A549 (cell line): ENCODE results near the gene THSD7A. TPM values are rescaled to one million over a fixed set of nuclear protein-coding genes. Genes with fewer than 3 reads are reported as not detected.

ENCODE experiments used
- ATAC-seq, 2 experiments: fragments of 200-7000 bp in 1 of 2; fragments of >200 bp in 1 of 2; cut with Nextera tagmentation in 1 of 2; cut with Tn5 transposase in 1 of 2; 3 replicates each; pipeline versions ENCODE4 v1.8.0 to v1.9.1; 2018 to 2020; ENCODE audit warnings: mild to moderate bottlenecking in 1 of 2, moderate library complexity in 1 of 2
- CTCF ChIA-PET: fragments of 300-600 bp; sonication (Branson Sonifier 250); formaldehyde crosslinking; extraction: SDS; loops from one replicate; lab custom pipeline; 2021; ENCODE audit warnings: antibody characterized with exemption, inconsistent platforms; lab: Yijun Ruan, JAX
- POLR2A ChIA-PET: fragments of 350-600 bp; formaldehyde crosslinking; extraction: SDS; loops from one replicate; lab custom pipeline; 2021; ENCODE audit warnings: antibody characterized with exemption, inconsistent platforms; lab: Yijun Ruan, JAX
- DNase-seq, 2 experiments: peaks; one replicate each; pipeline versions ENCODE4 v3.0.0 to v3.0.0-alpha.2; 2011 to 2016; ENCODE audit warnings: low read depth in 1 of 2, low spot score in 1 of 2
- FAIRE-seq: peaks from 2 replicates; lab custom pipeline; 2011; peaks lifted over from hg19 to GRCh38; lab: Jason Lieb, UNC
- H3K27ac ChIP-seq, 2 experiments: fragments of >200 bp; sonication (Bioruptor Twin); formaldehyde crosslinking; 3 replicates each; pipeline ENCODE4 v1.5.1; 2016 to 2017
- H3K4me1 ChIP-seq: fragments of >200 bp; sonication (Bioruptor Twin); formaldehyde crosslinking; 3 replicates; pipeline ENCODE4 v1.6.1; 2016
- H3K4me2 ChIP-seq: fragments of >200 bp; sonication (Bioruptor Twin); formaldehyde crosslinking; 3 replicates; pipeline ENCODE4 v1.6.1; 2016
- H3K4me3 ChIP-seq: fragments of >200 bp; sonication (Bioruptor Twin); formaldehyde crosslinking; 3 replicates; pipeline ENCODE4 v1.5.1; 2016
- H3K9me3 ChIP-seq: fragments of >200 bp; sonication (Bioruptor Twin); formaldehyde crosslinking; 3 replicates; pipeline ENCODE4 v1.6.1; 2016
- ATOH8 ChIP-seq: fragments of 250-450 bp; sonication (Bioruptor Pico); IDR thresholded peaks from 2 replicates; pipeline ENCODE4 v1.5.0; 2020; ENCODE audit warnings: low read depth, mild to moderate bottlenecking, moderate library complexity
- BHLHE40 ChIP-seq: IDR thresholded peaks from 2 replicates; pipeline ENCODE4 v1.6.1; 2012; ENCODE audit warnings: low read depth, low read length, inconsistent platforms
- CBX2 ChIP-seq: fragments of 200-600 bp; sonication (generic); IDR thresholded peaks from 2 replicates; pipeline ENCODE4 v1.6.1; 2016; ENCODE audit warnings: low read depth, mild to moderate bottlenecking, borderline replicate concordance
- CBX8 ChIP-seq: fragments of 200-600 bp; sonication (generic); IDR thresholded peaks from 2 replicates; pipeline ENCODE4 v1.6.1; 2016
- CEBPB ChIP-seq, 2 experiments: fragments of >200 bp in 1 of 2; sonication (Bioruptor Twin) in 1 of 2; formaldehyde crosslinking in 1 of 2; IDR thresholded peaks; 2 replicates each; pipeline ENCODE4 v1.6.1; 2012 to 2016
- CTCF ChIP-seq: fragments of >200 bp; sonication (Bioruptor Twin); formaldehyde crosslinking; IDR thresholded peaks from 3 replicates; pipeline ENCODE4 v1.5.1; 2016
- EHF ChIP-seq: fragments of 250-450 bp; sonication (Bioruptor Pico); IDR thresholded peaks from 2 replicates; pipeline ENCODE4 v1.5.0; 2020; ENCODE audit warnings: mild to moderate bottlenecking
- EHMT2 ChIP-seq: fragments of 200-600 bp; sonication (generic); IDR thresholded peaks from 2 replicates; pipeline ENCODE4 v1.6.1; 2016; ENCODE audit warnings: antibody characterized with exemption, low read depth, mild to moderate bottlenecking, moderate library complexity
- ELK1 ChIP-seq: fragments of 150-350 bp; IDR thresholded peaks from 2 replicates; pipeline ENCODE4 v1.6.1; 2014; ENCODE audit warnings: low read depth, mild to moderate bottlenecking, low read length
- GATA3 ChIP-seq: IDR thresholded peaks from 2 replicates; pipeline ENCODE4 v1.6.1; 2012; ENCODE audit warnings: borderline replicate concordance
- HOXB13 ChIP-seq: fragments of 250-450 bp; sonication (Bioruptor Pico); IDR thresholded peaks from 2 replicates; pipeline ENCODE4 v1.5.0; 2020; ENCODE audit warnings: low read depth, mild to moderate bottlenecking, moderate library complexity
- HOXB5 ChIP-seq: fragments of 250-450 bp; sonication (Bioruptor Pico); IDR thresholded peaks from 2 replicates; pipeline ENCODE4 v1.5.0; 2020; ENCODE audit warnings: mild to moderate bottlenecking, moderate library complexity
- JUN ChIP-seq, 2 experiments: fragments of >200 bp; sonication (Bioruptor Twin); formaldehyde crosslinking; IDR thresholded peaks; 2 replicates in 1 of 2; 3 replicates in 1 of 2; pipeline ENCODE4 v1.6.1; 2016 to 2017
- MAFK ChIP-seq: fragments of 450-650 bp; IDR thresholded peaks from 2 replicates; pipeline ENCODE4 v1.6.1; 2014; ENCODE audit not compliant: partially characterized antibody
- MAX ChIP-seq: IDR thresholded peaks from 2 replicates; pipeline ENCODE4 v1.6.1; 2012
- NFE2L2 ChIP-seq: fragments of 150-350 bp; conservative IDR thresholded peaks from 2 replicates; pipeline ENCODE4 v1.6.1; 2014; ENCODE audit warnings: low read length
- NPAS2 ChIP-seq: fragments of 250-450 bp; sonication (Bioruptor Pico); IDR thresholded peaks from 2 replicates; pipeline ENCODE4 v1.8.0; 2022; ENCODE audit warnings: mild to moderate bottlenecking, moderate library complexity, borderline replicate concordance
- PBX3 ChIP-seq: IDR thresholded peaks from 2 replicates; pipeline ENCODE4 v1.6.1; 2012
- PHF8 ChIP-seq: fragments of 200-600 bp; sonication (generic); IDR thresholded peaks from 2 replicates; pipeline ENCODE4 v1.6.1; 2016; ENCODE audit warnings: low read depth, mild to moderate bottlenecking, antibody characterized with exemption, moderate library complexity, borderline replicate concordance
- POLR2AphosphoS2 ChIP-seq: conservative IDR thresholded peaks from 2 replicates; pipeline ENCODE4 v1.6.1; 2012; ENCODE audit warnings: low read length, improper control_type of control experiment, inconsistent platforms
- RAD21 ChIP-seq, 2 experiments: fragments of >200 bp in 1 of 2; sonication (Bioruptor Twin) in 1 of 2; formaldehyde crosslinking in 1 of 2; IDR thresholded peaks in 1 of 2; conservative IDR thresholded peaks in 1 of 2; 2 replicates in 1 of 2; 3 replicates in 1 of 2; pipeline ENCODE4 v1.6.1; 2012 to 2018; ENCODE audit warnings: inconsistent platforms in 1 of 2
- RARB ChIP-seq: fragments of 250-450 bp; sonication (Bioruptor Pico); IDR thresholded peaks from 2 replicates; pipeline ENCODE4 v1.8.0; 2021; ENCODE audit warnings: mild to moderate bottlenecking, moderate library complexity
- REST ChIP-seq: fragments of 200-600 bp; sonication (generic); IDR thresholded peaks from 2 replicates; pipeline ENCODE4 v1.6.1; 2016; ENCODE audit warnings: antibody characterized with exemption, mild to moderate bottlenecking, moderate library complexity
- SREBF2 ChIP-seq: fragments of 450-650 bp; IDR thresholded peaks from 2 replicates; pipeline ENCODE4 v1.6.1; 2014; ENCODE audit warnings: mild to moderate bottlenecking, moderate library complexity
- ZC3H11A ChIP-seq: fragments of 450-650 bp; IDR thresholded peaks from 2 replicates; pipeline ENCODE4 v1.6.1; 2014; ENCODE audit warnings: antibody characterized with exemption, mild to moderate bottlenecking
- ZSCAN20 ChIP-seq: fragments of 250-450 bp; sonication (Bioruptor Pico); IDR thresholded peaks from 2 replicates; pipeline ENCODE4 v1.8.0; 2022; ENCODE audit warnings: mild to moderate bottlenecking, moderate library complexity
- WGBS: methylation state at CpG from one replicate; pipeline ENCODE4 v1.1.6; 2017; ENCODE audit errors: missing lambda C conversion rate; 5-methylcytosine and 5-hydroxymethylcytosine counted together
- polyA plus RNA-seq, 4 experiments: library from polyadenylated mRNA; depleted of rRNA in 3 of 4; stranded (reverse); fragments of >200 nt; fragmentation: RNase III in 1 of 4; extraction: RNeasy Plus Mini Kit Qiagen cat#74134 plus additional on column Dnase treatment in 1 of 4; gene quantifications; 2 replicates in 3 of 4; 3 replicates in 1 of 4; pipeline ENCODE4 v1.2.3, GENCODE V29; 2011 to 2017

THSD7A gene
- polyA plus RNA-seq, 2 of the 4 experiments (the other 2 are of a cell fraction) = 5.7 to 11.8 TPM

- Histone ChIP-seq H3K9me3 (no peaks in the 10 kb centered on the region), H3K4me3 (no peak overlapping the region), H3K4me2 (no peak overlapping the region), H3K27ac (no peak overlapping the region), H3K4me1 (no peaks in the 10 kb centered on the region)
- DNase-seq = no peak
- FAIRE-seq = no peak
- CTCF ChIA-PET = no interaction called here
- TF ChIP-seq BHLHE40 = no peak
- no peak for TF ChIP-seq GATA3
- TF ChIP-seq NFE2L2 = no peak
- no peak for TF ChIP-seq RARB (CRISPR knock-in tag)
- no peak for TF ChIP-seq CEBPB (IDR thresholded peaks at IDR 0.05)
- no peak for TF ChIP-seq ATOH8
- TF ChIP-seq MAFK = no peak
- TF ChIP-seq EHMT2 = no peak
- TF ChIP-seq HOXB5 (CRISPR knock-in tag) = no peak
- TF ChIP-seq ZC3H11A = no peak
- no peak for TF ChIP-seq POLR2AphosphoS2
- no peak for TF ChIP-seq JUN (IDR thresholded peaks at IDR 0.05)
- TF ChIP-seq CBX2 = no peak
- no peak for TF ChIP-seq PBX3
- no peak for TF ChIP-seq CTCF
- TF ChIP-seq PHF8 = no peak
- TF ChIP-seq MAX = no peak
- TF ChIP-seq NPAS2 = no peak
- POLR2A ChIA-PET = no interaction called here
- ATAC-seq = no peak
- WGBS = 10% methylated on average over 2 of the region's 2 CpGs
Measured at GRCh38 chr7:11336432-11336831, 495.6 kb downstream of the THSD7A start.

GRCh38 chr7:11335947-11336346 lies 496.1 kb downstream of the THSD7A start:
- ChIA-PET POLR2A (no interaction called here), CTCF (no interaction called here)
- ATAC-seq (no peak), DNase-seq (no peak), FAIRE-seq (no peak)
- H3K27ac ChIP-seq = no peak overlapping the region
- 33% methylated on average over 4 of the region's 4 CpGs for WGBS
- no peak overlapping the region for H3K4me3 ChIP-seq
- H3K9me3 ChIP-seq = no peaks in the 10 kb centered on the region
- H3K4me2 ChIP-seq = no peak overlapping the region
- H3K4me1 ChIP-seq = no peaks in the 10 kb centered on the region
- TF ChIP-seq CBX8 (no peak), REST (no peak), BHLHE40 (no peak), CTCF (no peak), GATA3 (no peak), RAD21 (conservative IDR thresholded peaks at IDR 0.05 in 1 of 2, IDR thresholded peaks at IDR 0.05 in 1 of 2) (no peak), EHF (CRISPR knock-in tag) (no peak), HOXB13 (CRISPR knock-in tag) (no peak), NFE2L2 (no peak), SREBF2 (no peak), ELK1 (no peak), ZSCAN20 (CRISPR knock-in tag) (no peak), POLR2AphosphoS2 (no peak), PBX3 (no peak)
